ENCODE results near the gene PRR20E.
"Not testable (repeated sequence)": the region's sequence is repeated elsewhere in the genome, so short reads cannot be mapped to it uniquely, and the experiment has no call there.

PRR20E gene

GRCh38 chr13:57166897-57167296 lies at the start of gene PRR20E:
Gene PRR20E (plus strand): TSS chr13:57167197. CDS start chr13:57167584, 387 bp downstream.
- H3K4me3 ChIP-seq (ENCODE audit: low read length); DNase-seq (ENCODE audit: low read depth): not testable (repeated sequence)

DNA sequence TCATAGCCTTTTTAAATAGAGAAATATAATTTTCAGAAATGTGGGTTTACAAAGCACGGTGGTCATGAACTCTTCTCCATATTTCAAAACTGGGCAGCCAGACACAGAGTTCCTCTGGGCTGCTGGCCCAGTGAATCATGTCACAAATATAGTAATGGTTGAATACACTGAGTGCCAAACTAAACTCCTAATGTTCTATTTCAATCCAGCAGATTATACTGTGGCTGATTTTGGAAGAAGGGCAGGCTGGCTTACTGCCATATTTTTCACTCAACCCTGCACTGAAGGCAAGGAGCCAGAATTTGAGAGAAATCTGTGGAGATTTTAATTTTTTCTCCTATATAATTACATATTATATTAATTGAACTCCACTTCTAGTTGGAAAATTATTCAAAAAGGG lies 43.3 kb upstream of the PRR20E start:
- H3K4me3 ChIP-seq (ENCODE audit: low read length): no peak overlapping the region
- DNase-seq (ENCODE audit: low read depth): no peak
- no peak for TF ChIP-seq CTCF (conservative IDR thresholded peaks at IDR 0.05; ENCODE audit: low read length)

GRCh38 chr13:57128909-57129308 lies 38.1 kb upstream of the PRR20E start:
- DNase-seq (ENCODE audit: low read depth): no peak
- H3K4me3 ChIP-seq (ENCODE audit: low read length): no peak overlapping the region
- TF ChIP-seq CTCF (conservative IDR thresholded peaks at IDR 0.05; ENCODE audit: low read length): no peak

DNA sequence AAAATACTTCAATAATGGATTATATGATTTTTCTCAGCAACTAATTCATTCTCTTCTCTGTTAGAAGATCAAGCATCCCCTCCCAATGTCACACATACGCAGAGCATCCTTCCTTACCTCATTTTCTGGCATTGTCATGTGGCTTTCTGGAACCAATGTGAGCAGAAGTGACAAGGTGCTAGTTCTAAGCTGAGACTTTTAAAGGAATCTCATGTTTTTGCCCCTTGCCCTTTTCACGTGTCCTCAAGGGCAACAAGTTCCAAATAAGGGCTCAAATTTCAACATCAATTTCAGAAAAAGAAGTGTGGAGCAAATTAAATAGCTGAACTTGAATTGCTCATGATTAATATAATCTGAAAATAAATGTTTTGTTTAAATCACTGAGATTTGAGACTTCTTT lies 30.9 kb upstream of the PRR20E start:
- H3K4me3 ChIP-seq (ENCODE audit: low read length): no peak overlapping the region
- no peak for TF ChIP-seq CTCF (conservative IDR thresholded peaks at IDR 0.05; ENCODE audit: low read length)
- no peak for DNase-seq (ENCODE audit: low read depth)

GRCh38 chr13:57137585-57137984 lies 29.4 kb upstream of the PRR20E start:
- TF ChIP-seq CTCF (conservative IDR thresholded peaks at IDR 0.05; ENCODE audit: low read length): no peak
- no peak for DNase-seq (ENCODE audit: low read depth)
- H3K4me3 ChIP-seq (ENCODE audit: low read length): no peak overlapping the region

- DNase-seq (ENCODE audit: low read depth): no peak
- no peak overlapping the region for H3K4me3 ChIP-seq (ENCODE audit: low read length)
- TF ChIP-seq CTCF (conservative IDR thresholded peaks at IDR 0.05; ENCODE audit: low read length): no peak
Observed at GRCh38 chr13:57138988-57139387, 28.0 kb upstream of the PRR20E start.

DNA sequence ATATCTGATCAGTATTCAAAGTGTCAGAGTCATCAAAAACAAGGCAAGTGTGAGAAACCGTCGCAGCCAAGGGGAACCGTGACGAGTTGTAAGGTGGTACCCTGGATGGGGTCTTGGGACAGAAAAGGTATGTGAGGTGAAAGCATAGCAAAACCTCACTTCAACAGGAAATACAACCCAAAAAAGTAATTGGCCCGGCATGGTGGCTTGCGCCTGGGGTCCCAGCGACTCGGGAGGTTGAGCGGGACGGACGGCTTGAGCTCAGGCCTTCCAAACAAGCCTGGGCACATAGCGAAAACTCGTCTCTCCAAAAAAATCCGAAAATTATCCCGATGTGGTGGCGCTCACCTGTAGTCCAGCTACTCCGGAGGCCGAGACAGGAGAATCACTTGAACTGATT lies 27.2 kb upstream of the PRR20E start:
- DNase-seq (ENCODE audit: low read depth); H3K4me3 ChIP-seq (ENCODE audit: low read length): not testable (repeated sequence)

DNA sequence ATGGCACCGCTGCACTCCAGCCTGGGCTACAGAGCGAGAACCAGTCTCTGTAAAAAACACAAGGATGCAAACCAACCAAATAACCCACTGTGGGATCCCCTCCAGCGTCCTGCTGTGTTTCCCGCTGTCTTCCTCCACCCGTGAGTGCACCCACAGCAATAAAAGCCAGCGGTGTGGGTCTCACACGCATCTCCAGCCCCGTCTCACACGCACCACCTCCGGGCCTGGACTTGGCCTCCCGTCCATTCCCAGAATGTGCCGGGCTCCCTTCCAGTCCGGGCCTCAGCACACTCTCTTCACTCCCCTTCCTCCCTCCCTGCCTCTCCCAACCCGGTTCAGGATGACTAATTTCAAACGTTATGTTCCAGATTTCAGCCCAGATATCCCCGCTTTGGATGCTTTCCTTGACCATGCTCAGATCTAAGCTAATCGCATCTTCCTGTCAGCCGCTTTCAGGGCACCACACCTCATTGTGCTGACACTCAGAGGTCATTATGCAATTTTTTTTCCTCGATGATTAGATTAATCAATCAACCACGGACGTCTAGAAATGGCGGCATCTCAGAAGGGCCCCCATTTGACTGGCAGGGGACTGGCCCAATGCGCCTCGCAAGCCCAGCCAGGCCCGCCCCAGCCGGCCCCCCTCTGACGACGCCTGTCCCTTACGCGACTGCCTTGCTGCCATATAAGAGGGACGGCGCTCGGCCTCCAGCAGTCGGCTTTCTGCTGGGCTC lies 26.6 kb upstream of the PRR20E start, which contains the start of gene PRR20A:
TSS of gene PRR20A (plus strand) at position 684 of the 734 bp plus-strand sequence. CDS start 387 bp downstream, outside the sequence.
- DNase-seq (ENCODE audit: low read depth); H3K4me3 ChIP-seq (ENCODE audit: low read length): not testable (repeated sequence)

DNA sequence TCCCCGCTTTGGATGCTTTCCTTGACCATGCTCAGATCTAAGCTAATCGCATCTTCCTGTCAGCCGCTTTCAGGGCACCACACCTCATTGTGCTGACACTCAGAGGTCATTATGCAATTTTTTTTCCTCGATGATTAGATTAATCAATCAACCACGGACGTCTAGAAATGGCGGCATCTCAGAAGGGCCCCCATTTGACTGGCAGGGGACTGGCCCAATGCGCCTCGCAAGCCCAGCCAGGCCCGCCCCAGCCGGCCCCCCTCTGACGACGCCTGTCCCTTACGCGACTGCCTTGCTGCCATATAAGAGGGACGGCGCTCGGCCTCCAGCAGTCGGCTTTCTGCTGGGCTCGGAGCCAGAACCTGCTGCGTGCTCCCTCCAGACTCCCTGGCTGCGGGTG lies 19.8 kb upstream of the PRR20E start, which contains the start of gene PRR20B:
TSS of gene PRR20B (plus strand) at position 301 of the 400 bp plus-strand sequence. CDS start 387 bp downstream, outside the sequence.
- DNase-seq (ENCODE audit: low read depth): not testable (repeated sequence)

DNA sequence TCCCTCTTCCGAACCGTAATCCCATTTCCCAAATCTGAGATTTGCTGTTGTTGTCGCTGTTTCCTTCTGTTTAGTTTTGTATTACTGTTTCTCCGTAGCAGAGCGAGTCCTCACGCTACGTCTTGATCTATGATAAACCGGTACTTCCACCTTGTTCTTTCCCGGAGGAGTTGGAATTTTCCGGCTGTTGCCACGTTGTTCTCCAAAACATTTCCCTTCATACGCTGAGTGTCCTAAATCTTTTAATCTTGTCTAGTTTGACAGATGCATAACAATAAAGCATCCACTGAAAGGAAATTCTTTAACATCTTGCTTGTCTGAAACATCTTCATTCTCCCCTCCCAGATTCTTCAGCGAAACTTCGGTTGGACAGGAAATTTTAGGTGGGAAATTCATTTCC lies 18.9 kb upstream of the PRR20E start:
- not testable (repeated sequence) for H3K4me3 ChIP-seq (ENCODE audit: low read length); DNase-seq (ENCODE audit: low read depth)

More for the DNA sequence above, 19.8 kb upstream of the PRR20E start, which contains the start of gene PRR20B:
- not testable (repeated sequence) for H3K4me3 ChIP-seq (ENCODE audit: low read length)

- DNase-seq (ENCODE audit: low read depth); H3K4me3 ChIP-seq (ENCODE audit: low read length): not testable (repeated sequence)
Observed at GRCh38 chr13:57153761-57154160, 13.2 kb upstream of the PRR20E start, which contains the start of gene PRR20C. Gene PRR20C (plus strand): TSS chr13:57154061. CDS start chr13:57154448, 387 bp downstream.

GRCh38 chr13:57160332-57160731 lies 6.7 kb upstream of the PRR20E start, which contains the start of gene PRR20D:
Gene PRR20D (plus strand): TSS chr13:57160632. CDS start chr13:57161019, 387 bp downstream.
- not testable (repeated sequence) for H3K4me3 ChIP-seq (ENCODE audit: low read length); DNase-seq (ENCODE audit: low read depth)
